H9 (cell line): ENCODE measurements around the gene RAB40C. TPM values are rescaled to one million over a fixed set of nuclear protein-coding genes. Genes with fewer than 3 reads are reported as not detected.
A peak's percentile ranks its signal among the peaks of the same experiment; 100 is the strongest.

Experiments
- DNase-seq: peaks from one replicate; pipeline ENCODE4 v3.0.0-alpha.2; 2017
- H2AFZ ChIP-seq: one replicate; pipeline ENCODE4 v1.6.1; 2013; ENCODE audit warnings: mild to moderate bottlenecking, low read length, control low read depth, moderate library complexity
- H2AK5ac ChIP-seq: 2 replicates; pipeline ENCODE4 v1.6.1; 2013; ENCODE audit warnings: low read length, control low read depth, mixed read lengths; ENCODE audit not compliant: insufficient read length
- H2BK120ac ChIP-seq: one replicate; pipeline ENCODE4 v1.6.1; 2013; ENCODE audit warnings: low read depth, mild to moderate bottlenecking, low read length, control low read depth, inconsistent platforms; ENCODE audit not compliant: poor library complexity, severe bottlenecking
- H2BK12ac ChIP-seq: 2 replicates; pipeline ENCODE4 v1.6.1; 2013; ENCODE audit warnings: low read length, control low read depth, mixed read lengths, low read depth; ENCODE audit not compliant: insufficient read length
- H2BK15ac ChIP-seq: 2 replicates; pipeline ENCODE4 v1.6.1; 2013; ENCODE audit warnings: low read depth, low read length, control low read depth
- H2BK20ac ChIP-seq: one replicate; pipeline ENCODE4 v1.6.1; 2013; ENCODE audit warnings: low read depth, mild to moderate bottlenecking, low read length, control low read depth, inconsistent platforms; ENCODE audit not compliant: poor library complexity, severe bottlenecking
- H2BK5ac ChIP-seq: 2 replicates; pipeline ENCODE4 v1.6.1; 2013; ENCODE audit warnings: low read length, control low read depth, mixed read lengths; ENCODE audit not compliant: insufficient read length
- H3K14ac ChIP-seq: 2 replicates; pipeline ENCODE4 v1.6.1; 2013; ENCODE audit warnings: low read length, control low read depth; ENCODE audit not compliant: insufficient read depth
- H3K18ac ChIP-seq: 2 replicates; pipeline ENCODE4 v1.6.1; 2013; ENCODE audit warnings: low read depth, mild to moderate bottlenecking, mixed read lengths, low read length, control low read depth; ENCODE audit not compliant: insufficient read length
- H3K23ac ChIP-seq: 2 replicates; pipeline ENCODE4 v1.6.1; 2013; ENCODE audit warnings: low read length, control low read depth, mixed read lengths, low read depth; ENCODE audit not compliant: insufficient read length
- H3K23me2 ChIP-seq: 2 replicates; pipeline ENCODE4 v1.6.1; 2013; ENCODE audit warnings: low read depth, mild to moderate bottlenecking, mixed read lengths, low read length, control low read depth; ENCODE audit not compliant: insufficient read length, poor library complexity, severe bottlenecking
- H3K27ac ChIP-seq: 2 replicates; pipeline ENCODE4 v1.5.1; 2013; ENCODE audit warnings: low read length, control low read depth, mixed read lengths, low read depth; ENCODE audit not compliant: insufficient read length
- H3K27me3 ChIP-seq: 2 replicates; pipeline ENCODE4 v1.6.1; 2013; ENCODE audit warnings: low read length, control low read depth, inconsistent platforms; ENCODE audit not compliant: insufficient read depth
- H3K4ac ChIP-seq: 2 replicates; pipeline ENCODE4 v1.6.1; 2013; ENCODE audit warnings: low read depth, mild to moderate bottlenecking, control low read depth, inconsistent platforms, low read length, moderate library complexity
- H3K4me1 ChIP-seq: 2 replicates; pipeline ENCODE4 v1.6.1; 2013; ENCODE audit warnings: low read length, control low read depth, inconsistent platforms; ENCODE audit not compliant: insufficient read depth
- H3K4me2 ChIP-seq: 2 replicates; pipeline ENCODE4 v1.6.1; 2013; ENCODE audit warnings: low read length, control low read depth, mixed read lengths; ENCODE audit not compliant: insufficient read length, insufficient read depth
- H3K56ac ChIP-seq: 2 replicates; pipeline ENCODE4 v1.6.1; 2013; ENCODE audit warnings: low read depth, mild to moderate bottlenecking, mixed read lengths, low read length, control low read depth; ENCODE audit not compliant: insufficient read length
- H3K79me1 ChIP-seq: 2 replicates; pipeline ENCODE4 v1.6.1; 2013; ENCODE audit warnings: low read depth, mild to moderate bottlenecking, moderate library complexity, low read length, control low read depth, inconsistent platforms; ENCODE audit not compliant: insufficient read depth, poor library complexity, severe bottlenecking
- H3K79me2 ChIP-seq: 2 replicates; pipeline ENCODE4 v1.6.1; 2013; ENCODE audit warnings: low read length, control low read depth, inconsistent platforms; ENCODE audit not compliant: insufficient read depth
- H3K9ac ChIP-seq: 2 replicates; pipeline ENCODE4 v1.6.1; 2013; ENCODE audit warnings: low read length, control low read depth, mixed read lengths; ENCODE audit not compliant: insufficient read length; ENCODE audit errors: extremely low read depth
- H3K9me3 ChIP-seq: one replicate; pipeline ENCODE4 v1.6.1; 2013; ENCODE audit warnings: low read depth, low read length, inconsistent platforms; ENCODE audit not compliant: control insufficient read depth
- H3T11ph ChIP-seq: one replicate; pipeline ENCODE4 v1.6.1; 2013; ENCODE audit warnings: mild to moderate bottlenecking, low read length, control low read depth, inconsistent platforms
- H4K20me1 ChIP-seq: one replicate; pipeline ENCODE4 v1.6.1; 2013; ENCODE audit not compliant: control insufficient read depth, insufficient read length, insufficient read depth
- H4K5ac ChIP-seq: 2 replicates; pipeline ENCODE4 v1.6.1; 2013; ENCODE audit warnings: low read depth, mild to moderate bottlenecking, mixed read lengths, low read length, control low read depth; ENCODE audit not compliant: insufficient read length
- H4K8ac ChIP-seq: replicated peaks from 2 replicates; pipeline ENCODE4 v1.6.1; 2013; ENCODE audit warnings: low read length, control low read depth, mixed read lengths, low read depth; ENCODE audit not compliant: insufficient read length
- H4K91ac ChIP-seq: 2 replicates; pipeline ENCODE4 v1.6.1; 2013; ENCODE audit warnings: low read depth, mild to moderate bottlenecking, moderate library complexity, mixed read lengths, low read length, control low read depth; ENCODE audit not compliant: insufficient read length
- H3K27ac Mint-ChIP-seq, 3 experiments: 2 replicates in 2 of 3; 3 replicates in 1 of 3; pipeline ENCODE4 v1.8.0; 2020 to 2021; ENCODE audit warnings: mixed read lengths in 3 of 3, mild to moderate bottlenecking in 1 of 3, moderate library complexity in 1 of 3
- H3K27me3 Mint-ChIP-seq: 2 replicates; pipeline ENCODE4 v1.8.0; 2021; ENCODE audit warnings: low read depth, mild to moderate bottlenecking, moderate library complexity, mixed read lengths
- H3K36me3 Mint-ChIP-seq, 3 experiments: 2 replicates in 2 of 3; 3 replicates in 1 of 3; pipeline ENCODE4 v1.8.0; 2020 to 2021; ENCODE audit warnings: low read depth in 3 of 3, mixed read lengths in 3 of 3; ENCODE audit not compliant: insufficient read depth in 1 of 3
- H3K4me1 Mint-ChIP-seq, 2 experiments: 2 replicates each; pipeline ENCODE4 v1.8.0; 2020; ENCODE audit warnings: mixed read lengths in 2 of 2
- H3K4me3 Mint-ChIP-seq, 2 experiments: 2 replicates in 1 of 2; 3 replicates in 1 of 2; pipeline ENCODE4 v1.8.0; 2020 to 2021; ENCODE audit warnings: mild to moderate bottlenecking in 2 of 2, mixed read lengths in 2 of 2, moderate library complexity in 1 of 2
- H3K9me3 Mint-ChIP-seq, 2 experiments: 2 replicates in 1 of 2; 3 replicates in 1 of 2; pipeline ENCODE4 v1.8.0; 2020; ENCODE audit warnings: mild to moderate bottlenecking in 2 of 2, mixed read lengths in 2 of 2, moderate library complexity in 1 of 2
- CTCF ChIP-seq: fragments of 200-600 bp; sonication (generic); conservative IDR thresholded peaks from 3 replicates; pipeline ENCODE4 v1.8.0; 2021; ENCODE audit warnings: antibody characterized with exemption, mild to moderate bottlenecking
- WGBS: extraction: QIAGEN DNeasy Blood & Tissue Kit; methylation state at CpG from one replicate; pipeline ENCODE4 v1.1.7; 2013; ENCODE audit warnings: missing lambda C conversion rate, low lambda C conversion rate, mixed read lengths; ENCODE audit not compliant: insufficient read length; ENCODE audit errors: extremely low coverage; 5-methylcytosine and 5-hydroxymethylcytosine counted together
- total RNA-seq: library from RNA; stranded (reverse); gene quantifications from 2 replicates; pipeline ENCODE4 v1.2.1, GENCODE V29; 2021

RAB40C gene
- total RNA-seq, 1 experiment from 2014 or later: 19.1 TPM

- Histone ChIP-seq H2AFZ (no peak overlapping the region), H3K4me2 (peak overlapping the region; percentile 43), H3K27me3 (no peaks in the 10 kb centered on the region), H2BK12ac (no peak overlapping the region), H4K91ac (no peak overlapping the region), H4K5ac (no peak overlapping the region), H3K18ac (no peak overlapping the region), H3K27ac (no peak overlapping the region), H3K79me1 (no peaks in the 10 kb centered on the region), H3K9me3 (no peaks in the 10 kb centered on the region), H3K23ac (no peak overlapping the region), H4K8ac (no peak overlapping the region), H3K79me2 (no peaks in the 10 kb centered on the region), H3K4me1 (no peaks in the 10 kb centered on the region), H2AK5ac (no peak overlapping the region), H3K56ac (no peak overlapping the region), H3K9ac (peak overlapping the region; percentile 23), H2BK15ac (no peak overlapping the region), H3K23me2 (peaks cover 9% of the 10 kb centered on the region), H3T11ph (no peak overlapping the region), H2BK20ac (no peak overlapping the region), H3K4ac (no peak overlapping the region), H2BK120ac (no peak overlapping the region), H2BK5ac (no peak overlapping the region), H3K14ac (no peak overlapping the region; the same call in 1 of the 2 replicates), H4K20me1 (no peaks in the 10 kb centered on the region)
- peaks cover 2 to 12% of the 10 kb centered on the region in 2 experiments; a peak in 3 of 4 replicates for H3K4me1 Mint-ChIP-seq
- TF ChIP-seq CTCF: peak; percentile 75
- no CpG with 5 or more reads among the region's 24 CpGs for WGBS
- no peaks in the 10 kb centered on the region; the same call in 1 of the 2 replicates for H3K27me3 Mint-ChIP-seq
- peak overlapping the region in 1 of 3 experiments; percentile 83; a peak in 1 of 7 replicates for H3K27ac Mint-ChIP-seq
- no peaks in the 10 kb centered on the region for H3K9me3 Mint-ChIP-seq
- H3K36me3 Mint-ChIP-seq: peaks cover 2 to 15% (median 4%) of the 10 kb centered on the region in 3 experiments; a peak in 4 of 7 replicates
- H3K4me3 Mint-ChIP-seq: peak overlapping the region; percentile 74 to 84
- DNase-seq: peak; percentile 71
Measured at GRCh38 chr16:648071-648780, 58.4 kb downstream of the RAB40C start.
